Activated CD8-positive, alpha-beta memory T cell treated with anti-CD3 and anti-CD28 coated beads, Interleukin-2, amount 50 U/mL, for 4 hours (primary cell): ENCODE results near the gene CD59.
"Not testable (repeated sequence)": the region's sequence is repeated elsewhere in the genome, so short reads cannot be mapped to it uniquely, and the experiment has no call there.

Experiments
- DNase-seq: peaks from one replicate; pipeline ENCODE4 v3.0.0-alpha.2; 2020

The CD59 gene

DNA sequence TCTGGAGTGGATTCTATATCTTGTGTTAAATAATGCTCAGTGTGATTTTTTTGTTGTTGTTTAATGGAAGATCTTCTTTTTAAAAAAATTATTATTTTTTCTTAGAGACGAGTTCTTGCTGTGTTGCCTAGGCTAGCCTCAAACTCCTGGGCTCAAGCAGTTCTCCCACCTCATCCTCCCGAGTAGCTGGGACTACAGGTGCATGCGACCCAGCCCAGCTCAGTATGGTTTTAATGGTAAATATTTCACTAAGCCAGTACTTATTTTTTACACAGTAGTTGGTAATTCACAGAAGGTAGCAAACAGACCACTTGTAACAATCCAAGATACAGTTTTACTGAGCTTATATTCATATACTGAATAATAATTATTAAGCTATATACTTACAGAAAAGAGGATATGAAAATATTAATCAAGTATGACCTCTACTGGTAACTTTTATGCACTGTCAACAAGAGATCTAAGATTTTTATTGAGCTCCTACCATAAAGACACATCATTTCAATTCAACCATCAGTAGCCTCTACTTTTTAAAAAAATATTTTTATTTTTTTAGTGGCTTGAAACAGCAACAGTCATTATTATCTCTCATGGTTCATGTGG is 6.1 kb upstream of the CD59 start:
- no peak for DNase-seq

DNA sequence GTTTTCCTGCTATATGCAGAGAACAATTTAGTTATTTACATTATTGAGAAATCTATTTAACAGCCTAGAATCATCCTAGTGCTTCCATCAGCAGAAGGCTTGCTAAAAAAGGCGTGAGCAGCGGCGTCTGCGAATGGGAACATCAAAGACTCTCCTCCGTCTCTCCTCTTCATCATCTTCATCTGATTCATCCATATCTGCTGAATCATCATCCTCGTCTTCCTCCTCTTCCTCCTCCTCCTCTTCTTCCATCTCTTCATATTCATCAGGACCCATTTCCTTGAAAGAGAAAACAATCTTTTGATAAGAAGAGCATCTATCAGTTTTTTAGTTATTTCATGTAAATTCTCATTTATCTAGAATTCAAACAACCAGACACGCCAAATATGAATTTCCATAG is 5.6 kb upstream of the CD59 start:
- no peak for DNase-seq

DNA sequence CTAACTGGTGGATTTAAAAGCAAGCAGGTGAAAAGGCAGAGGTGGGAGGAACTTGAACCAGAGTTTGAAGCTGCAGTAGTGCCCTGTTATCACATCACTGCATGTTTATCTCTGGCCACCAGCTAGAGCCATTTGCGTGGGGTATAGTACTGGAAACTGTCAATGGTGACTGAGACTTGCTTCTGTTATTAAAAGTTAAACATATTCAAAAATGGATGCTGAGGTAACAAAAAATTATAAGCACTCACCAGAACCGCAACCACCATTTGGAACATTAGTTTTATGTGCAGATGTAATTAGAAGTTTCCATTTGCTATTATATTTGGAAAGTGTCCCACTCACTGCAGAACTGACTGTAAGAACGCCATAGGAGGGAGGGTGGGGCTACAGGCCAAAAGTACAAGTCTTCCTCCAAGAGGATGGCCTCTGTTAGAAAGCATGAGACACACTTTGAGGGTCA is 1.2 kb upstream of the CD59 start:
- no peak for DNase-seq

DNA sequence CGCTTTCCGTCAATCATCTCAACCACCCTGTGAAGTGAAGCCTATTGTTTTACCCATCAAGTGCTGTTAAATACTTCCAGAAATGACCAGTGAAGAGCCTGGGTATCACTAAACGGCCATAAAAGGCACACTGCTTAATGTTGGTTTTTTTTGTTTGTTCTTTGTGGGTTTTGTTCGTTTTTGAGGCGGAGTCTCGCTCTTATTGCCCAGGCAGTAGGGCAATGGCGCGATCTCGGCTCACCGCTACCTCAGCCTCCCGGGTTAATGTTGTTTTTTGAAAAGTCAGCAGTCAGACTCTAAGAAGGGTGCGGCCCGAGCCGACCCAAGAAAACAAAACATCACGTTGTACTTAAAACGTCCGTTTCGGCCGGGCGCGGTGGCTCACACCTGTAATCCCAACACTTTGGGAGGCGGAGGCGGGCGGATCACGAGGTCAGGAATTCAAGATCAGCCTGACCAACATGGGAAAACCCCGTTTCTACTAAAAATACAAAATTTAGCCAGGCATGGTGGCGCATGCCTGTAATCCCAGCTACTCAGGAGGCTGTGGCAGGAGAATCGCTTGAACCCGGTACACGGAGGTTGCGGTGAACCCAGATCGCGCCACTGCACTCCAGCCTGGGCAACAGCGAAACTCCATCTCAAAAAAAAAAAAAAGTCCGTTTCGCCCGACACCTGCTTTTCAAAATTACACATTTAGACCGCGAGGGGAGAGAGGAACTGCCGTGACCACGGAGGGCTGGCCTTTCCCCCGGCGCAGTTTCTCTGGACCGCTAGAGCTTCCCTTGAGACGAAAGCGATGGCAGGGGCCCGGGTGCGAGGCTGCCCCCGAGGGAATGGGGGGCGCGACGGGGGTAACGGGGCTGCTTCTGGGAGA is 714 bp downstream of the CD59 start:
- peak; percentile 31 for DNase-seq

DNA sequence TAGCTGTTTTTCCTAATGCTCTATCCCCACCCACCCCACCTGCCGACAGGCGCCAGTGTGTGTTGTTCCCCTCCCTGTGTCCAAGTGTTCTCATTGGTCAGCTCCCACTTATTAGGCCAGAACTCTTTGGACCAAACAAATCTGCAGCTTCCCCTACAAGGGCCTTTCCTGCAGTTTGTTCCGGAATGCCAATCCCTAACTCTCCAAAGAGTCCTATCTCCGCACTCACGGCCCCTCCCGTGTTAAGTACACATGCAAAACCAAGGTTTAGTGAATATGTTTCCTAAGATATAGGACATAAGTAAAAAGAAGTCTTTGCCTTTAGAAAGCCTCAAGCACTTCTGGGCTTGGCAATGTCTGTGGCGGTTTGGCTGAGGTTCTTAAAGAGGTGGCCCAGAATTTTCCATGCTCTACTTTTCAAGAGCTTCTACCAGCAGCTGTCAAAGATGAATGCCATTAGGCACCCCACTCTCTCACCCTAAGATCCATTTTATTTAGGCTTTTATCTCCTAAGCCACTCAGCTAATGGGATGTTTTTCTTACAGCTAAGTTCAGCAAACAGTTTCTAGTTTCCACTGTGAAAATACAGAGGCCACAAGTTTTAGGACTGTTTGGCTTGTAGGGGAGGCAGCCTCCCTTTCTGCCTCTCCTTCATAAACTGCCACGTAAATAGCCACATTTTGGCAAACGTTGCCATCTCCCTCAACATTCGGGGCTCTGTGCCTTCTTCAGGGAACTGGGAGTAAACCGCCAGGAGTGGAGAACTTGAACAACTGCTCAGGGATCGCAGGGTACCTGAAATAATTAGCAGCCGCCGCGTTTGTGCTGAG is 1.6 kb downstream of the CD59 start:
- DNase-seq: no peak

DNA sequence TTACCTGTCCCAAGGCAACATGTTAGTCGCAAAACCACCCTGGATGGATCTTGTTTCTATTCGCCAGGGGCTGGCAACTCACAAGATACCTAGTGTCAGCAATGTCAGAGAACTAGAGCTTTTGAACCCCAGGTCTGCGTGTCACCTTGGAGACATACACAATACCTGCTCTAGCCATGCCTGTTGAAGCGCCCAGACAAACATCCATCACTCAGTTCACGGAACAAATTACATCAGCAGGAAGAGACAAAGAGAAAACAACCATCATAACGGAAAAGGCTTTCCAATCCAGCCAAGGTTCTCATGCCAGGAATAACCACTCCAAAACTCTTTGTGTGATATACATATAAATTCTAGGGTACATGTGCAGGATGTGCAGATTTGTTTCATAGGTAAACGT is 2.2 kb downstream of the CD59 start:
- DNase-seq: no peak

DNA sequence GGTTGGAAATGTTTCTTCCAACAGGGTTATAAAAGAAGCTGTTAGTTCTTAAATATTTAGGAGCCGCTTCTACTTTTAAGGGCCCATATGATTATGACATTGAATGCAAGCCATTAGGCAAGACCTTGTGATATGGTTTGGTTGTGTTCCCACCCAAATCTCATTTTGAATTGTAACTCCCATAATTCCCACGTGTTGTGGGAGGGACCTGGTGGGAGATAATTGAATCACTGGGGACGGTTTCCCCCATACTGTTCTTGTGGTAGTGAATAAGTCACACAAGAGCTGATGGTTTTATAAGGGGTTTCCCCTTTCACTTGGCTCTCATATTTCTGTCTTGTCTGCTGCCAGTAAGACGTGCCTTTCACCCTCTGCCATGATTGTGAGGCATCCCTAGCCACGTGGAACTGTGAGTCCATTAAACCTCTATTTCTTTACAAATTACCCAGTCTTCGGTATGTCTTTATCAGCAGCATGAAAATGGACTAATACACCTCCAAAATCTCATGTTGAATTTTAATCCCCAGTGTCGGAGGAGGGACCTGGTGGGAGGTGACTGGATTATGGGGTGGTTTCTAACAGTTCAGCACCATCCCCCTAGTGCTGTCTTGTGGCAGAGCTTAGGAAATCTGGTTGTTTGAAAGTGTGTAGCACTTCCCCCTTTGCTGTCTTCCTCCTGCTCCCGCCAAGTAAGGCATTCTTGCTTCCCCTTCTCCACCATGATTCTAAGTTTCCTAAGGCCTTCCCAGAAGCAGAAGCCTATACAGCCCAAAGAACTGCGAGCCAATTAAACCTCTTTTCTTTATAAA is 4.3 kb downstream of the CD59 start:
- DNase-seq: no peak

DNA sequence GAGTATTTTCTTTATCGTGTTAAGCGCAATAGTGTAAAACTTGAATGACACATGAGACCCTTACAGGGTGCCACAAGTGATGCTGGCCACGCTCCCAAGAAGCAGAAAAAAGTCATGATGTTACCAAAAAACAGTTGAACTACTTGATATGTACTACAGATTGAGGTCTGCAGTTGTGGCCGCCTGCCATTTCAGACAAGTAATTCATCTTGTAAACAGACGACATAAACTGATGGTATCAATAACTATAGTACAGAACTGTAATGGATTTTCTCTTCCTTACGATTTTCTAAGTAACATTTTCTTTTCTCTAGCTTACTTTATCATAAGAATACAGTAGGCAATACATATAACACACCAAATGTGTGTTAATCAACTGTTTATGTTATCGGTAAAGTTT is 5.5 kb downstream of the CD59 start:
- no peak for DNase-seq

DNA sequence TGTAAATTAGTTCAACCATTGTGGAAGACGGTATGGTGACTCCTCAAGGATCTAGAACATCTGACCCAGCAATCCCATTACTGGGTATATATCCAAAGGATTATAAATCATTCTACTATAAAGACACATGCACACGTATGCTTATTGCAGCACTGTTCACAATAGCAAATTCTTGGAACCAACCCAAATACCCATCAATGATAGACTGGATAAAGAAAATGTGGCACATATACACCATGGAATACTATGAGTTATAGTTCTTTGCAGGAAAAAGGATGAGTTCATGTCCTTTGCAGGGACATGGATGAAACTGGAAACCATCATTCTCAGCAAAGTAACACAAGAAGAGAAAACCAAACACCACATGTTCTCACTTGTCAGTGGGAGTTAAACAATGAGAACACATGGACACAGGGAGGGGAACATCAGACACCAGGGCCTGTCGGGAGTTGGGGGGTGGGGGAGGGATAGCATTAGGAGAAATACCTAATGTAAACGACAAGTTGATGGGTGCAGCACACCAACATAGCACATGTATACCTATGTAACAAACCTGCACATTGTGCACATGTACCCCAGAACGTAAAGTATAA is 7.1 kb downstream of the CD59 start:
- DNase-seq: not testable (repeated sequence)

DNA sequence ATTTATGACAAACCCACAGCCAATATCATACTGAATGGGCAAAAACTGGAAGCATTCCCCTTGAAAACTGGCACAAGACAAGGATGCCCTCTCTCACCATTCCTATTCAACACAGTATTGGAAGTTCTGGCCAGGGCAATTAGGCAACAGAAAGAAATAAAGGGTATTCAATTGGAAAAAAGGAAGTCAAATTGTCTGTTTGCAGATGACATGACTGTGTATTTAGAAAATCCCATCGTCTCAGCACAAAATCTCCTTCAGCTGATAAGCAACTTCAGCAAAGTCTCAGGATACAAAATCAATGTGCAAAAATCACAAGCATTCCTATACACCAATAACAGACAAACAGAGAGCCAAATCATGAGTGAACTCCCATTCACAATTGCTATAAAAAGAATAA is 8.7 kb downstream of the CD59 start:
- not testable (repeated sequence) for DNase-seq

DNA sequence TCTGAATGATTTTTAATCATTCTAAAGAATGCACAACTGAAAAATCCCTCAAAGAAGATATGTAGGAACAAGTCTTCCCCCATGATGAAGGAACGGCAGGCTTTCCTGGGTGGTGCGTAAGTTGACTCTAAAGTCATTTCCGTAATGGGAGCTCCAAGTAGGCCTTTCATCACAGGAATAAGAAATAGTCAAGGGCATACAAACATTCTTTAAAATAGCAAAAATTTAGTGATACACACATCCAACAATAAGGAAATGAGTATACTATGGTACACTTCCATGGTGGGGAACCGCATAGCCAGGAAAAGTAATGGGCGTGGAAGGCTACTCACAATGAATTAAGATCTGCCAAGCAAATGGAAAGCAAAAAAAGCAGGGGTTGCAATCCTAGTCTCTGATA is 10.7 kb downstream of the CD59 start:
- no peak for DNase-seq

DNA sequence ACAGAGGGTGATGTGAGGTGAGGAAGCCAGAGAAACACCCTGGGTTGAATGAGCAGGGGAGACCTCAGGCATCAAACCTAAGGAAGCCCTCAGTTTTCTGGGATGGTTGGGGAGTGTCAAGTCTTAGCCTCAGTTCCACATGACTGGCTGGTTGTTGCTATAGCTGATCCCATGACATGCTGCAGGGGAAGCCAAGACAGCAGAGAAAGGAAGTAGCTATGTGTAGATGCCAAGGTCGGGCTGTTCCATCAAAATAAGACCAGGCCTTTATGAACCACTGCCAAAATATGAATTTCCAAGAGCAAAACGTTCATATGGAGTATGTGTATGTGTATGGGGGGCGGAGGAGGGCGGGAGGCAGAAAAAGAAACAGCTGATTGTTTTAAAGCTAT is 11.6 kb downstream of the CD59 start:
- DNase-seq: no peak

DNA sequence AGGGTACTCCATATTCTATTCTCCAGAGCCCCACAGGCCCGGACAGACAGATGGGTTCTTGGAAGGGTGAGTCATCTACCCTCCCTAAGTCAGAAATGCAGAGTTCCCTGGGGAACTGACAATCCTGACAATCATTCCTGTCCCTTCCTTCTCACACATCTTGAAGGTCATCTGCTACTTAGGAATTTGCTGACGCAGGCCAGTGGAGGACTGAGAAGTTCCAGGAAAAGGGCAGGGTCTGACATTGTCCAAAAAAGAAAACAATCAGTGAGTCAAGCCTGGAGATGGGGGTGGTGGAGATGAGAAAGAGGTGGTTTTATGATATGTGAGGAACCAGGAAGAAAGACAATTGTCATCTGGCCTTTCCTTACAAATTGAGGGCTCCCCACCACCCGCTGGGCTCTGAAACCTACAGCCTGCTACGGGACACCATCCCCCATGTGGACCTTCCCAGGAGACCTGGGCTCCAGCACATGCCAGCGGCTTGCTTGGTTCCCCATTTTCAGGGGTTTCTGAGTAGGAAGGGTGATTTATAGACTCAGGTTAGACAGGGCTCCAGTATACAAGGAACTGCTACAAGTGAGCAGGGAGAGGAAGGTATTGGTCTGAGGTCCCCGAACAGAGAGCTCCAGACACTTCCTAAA is 12.9 kb downstream of the CD59 start:
- DNase-seq: no peak

DNA sequence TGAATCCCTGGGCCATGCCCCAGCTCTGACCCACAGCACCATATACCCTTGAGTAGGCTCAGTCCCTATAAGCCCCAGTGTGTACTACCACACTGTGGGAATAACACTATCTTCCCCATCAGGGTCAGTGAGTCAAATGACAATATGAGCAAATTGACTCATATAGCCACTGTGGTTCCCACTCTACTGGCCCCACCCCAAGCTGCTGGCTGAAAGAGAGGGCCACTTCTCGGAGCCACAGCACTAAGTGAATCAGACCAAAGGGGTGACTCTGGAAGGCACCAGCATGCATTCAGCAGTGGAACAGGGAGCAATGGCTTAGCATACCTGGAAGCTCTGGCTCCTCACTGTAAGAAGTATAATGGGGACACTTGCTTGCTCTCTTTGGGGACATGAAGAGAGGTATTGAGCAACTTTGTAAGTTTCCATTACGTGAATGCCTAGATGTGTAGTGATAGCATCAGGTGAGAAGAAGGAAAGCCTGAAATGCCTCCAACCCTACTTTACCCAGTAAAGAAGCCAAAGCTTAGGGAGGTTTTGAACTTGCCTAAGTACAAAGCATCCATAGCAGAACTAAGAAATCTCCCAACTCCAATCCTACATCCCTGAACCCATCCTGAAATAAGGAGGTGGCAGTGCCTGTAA is 13.5 kb downstream of the CD59 start:
- DNase-seq: no peak

DNA sequence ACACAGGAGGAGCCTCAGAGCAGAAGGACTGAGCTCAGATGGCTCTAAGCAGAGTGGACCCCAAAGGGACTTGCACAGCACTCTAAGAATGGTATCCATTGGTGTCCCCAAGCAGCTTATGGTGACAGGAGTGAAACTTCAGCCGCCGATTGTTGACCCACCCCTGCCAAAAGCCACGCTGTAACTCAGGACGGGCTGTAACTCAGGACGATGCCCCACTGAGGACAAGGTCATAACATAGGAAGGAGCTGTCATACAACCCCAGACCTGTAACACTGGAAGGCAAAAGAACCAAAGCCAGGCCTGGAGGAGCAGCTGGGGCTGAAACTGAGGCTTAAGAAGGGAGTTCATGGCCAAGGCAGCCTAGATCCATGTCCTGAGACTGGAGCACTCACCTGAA is 14.2 kb downstream of the CD59 start:
- DNase-seq: no peak

DNA sequence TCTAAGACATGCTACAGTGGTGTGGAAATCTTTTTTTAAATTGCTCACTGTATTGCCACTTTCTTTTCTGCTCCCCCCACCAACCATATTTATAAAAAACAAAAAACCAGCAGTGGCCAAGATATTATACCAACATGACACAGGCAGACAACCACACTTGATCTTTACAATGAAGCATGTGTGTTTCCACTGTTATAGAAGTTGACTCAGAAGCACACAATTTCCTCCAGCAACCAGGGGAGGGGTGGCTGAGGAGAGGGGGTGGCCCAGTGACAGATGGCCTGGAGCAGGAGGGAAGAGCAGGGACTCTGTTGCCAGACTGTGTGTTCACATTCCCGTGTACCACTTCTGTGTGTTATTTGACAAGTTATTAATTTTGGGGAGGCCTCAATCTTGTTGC is 14.8 kb downstream of the CD59 start:
- DNase-seq: no peak

DNA sequence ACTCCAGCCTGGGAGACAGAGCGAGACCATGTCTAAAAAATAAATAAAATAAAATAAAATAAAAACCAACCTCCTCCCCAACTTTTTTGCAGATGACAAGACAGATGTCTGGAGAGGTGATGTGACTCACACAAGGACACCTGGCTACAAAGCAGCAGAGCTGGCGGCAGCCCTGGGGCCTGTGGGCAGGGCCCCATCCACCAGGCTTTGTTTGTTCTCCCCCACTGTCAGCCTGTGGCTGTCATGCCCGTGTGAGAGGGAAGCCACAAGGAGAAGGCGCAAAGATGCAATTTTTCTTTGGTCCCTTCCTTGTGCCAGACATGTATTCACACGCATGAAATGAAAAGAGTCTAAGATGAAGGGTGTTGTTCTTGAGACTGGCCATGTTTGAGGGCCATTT is 16.6 kb downstream of the CD59 start:
- DNase-seq: no peak

DNA sequence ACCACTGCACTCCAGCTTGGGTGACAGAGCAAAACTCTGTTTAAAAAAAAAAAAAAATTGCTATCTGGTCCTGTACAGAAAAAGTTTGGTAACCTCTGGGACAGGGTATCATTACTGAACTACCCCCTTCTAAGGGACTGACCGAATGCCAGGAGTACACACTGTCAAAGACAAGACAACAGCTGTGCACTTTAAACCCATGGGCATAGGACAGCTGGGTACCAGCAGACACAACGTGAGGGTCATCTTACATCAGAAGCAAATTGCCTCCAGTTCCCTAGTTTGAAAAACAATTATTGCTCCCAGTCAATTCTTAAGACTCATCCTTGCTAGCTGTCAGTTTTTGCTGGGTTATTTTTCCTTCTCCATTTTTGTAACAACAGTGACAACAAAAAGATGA is 17.8 kb downstream of the CD59 start:
- DNase-seq: no peak

DNA sequence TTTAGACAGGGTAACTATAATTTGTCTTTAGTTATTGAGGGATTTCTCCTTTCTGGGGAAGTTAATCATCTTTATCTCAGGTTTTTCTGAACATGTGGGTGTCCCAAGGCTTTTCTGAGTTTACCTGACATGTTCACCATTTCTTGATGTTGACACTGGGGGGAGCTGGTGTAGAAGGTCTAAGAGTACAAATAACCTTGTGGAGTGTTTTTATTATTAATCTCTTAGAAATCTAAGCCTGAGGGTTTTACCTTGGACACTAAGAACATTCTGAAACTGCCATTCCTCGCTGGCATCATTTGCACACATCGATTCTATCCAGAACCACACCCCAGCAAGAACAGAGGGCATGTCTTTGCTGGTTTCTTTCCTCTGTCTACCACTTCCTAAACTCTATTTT is 20.0 kb downstream of the CD59 start:
- DNase-seq: no peak

DNA sequence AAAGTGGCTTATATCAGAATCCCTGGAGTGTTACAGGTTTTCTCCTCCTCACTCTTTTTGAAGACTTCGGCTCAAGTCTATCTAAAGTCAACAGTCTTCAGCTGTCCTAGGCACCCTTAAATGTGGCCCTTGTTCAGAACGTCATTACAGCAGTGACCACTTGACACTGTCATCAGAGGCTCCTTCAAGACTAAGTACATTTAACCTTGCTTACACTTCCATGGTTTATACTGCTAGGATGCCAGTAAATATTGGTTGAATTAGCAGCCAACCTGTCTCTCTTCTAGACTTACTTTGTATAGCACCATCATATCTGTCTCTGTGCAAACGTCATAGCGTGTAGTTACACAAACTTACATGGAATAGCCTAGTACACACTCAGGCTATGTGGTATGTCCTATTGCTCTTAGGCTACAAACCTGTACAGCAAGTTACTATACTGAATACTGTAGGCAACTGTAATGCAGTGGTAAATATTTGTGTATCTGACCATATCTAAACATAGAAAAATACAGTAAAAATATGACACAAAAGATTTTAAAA is 22.3 kb downstream of the CD59 start:
- DNase-seq: no peak
